ENCODE data around the gene CLTB.

GRCh38 chr5:176362233-176362490 is 54.2 kb downstream of the CLTB start:
- no peak for TF ChIP-seq CTCF (IDR thresholded peaks at IDR 0.05 in 2 of 3, conservative IDR thresholded peaks at IDR 0.05 in 1 of 3; ENCODE audit: borderline replicate concordance in 1 of 3, insufficient read depth in 1 of 3, low read depth in 2 of 3, low read length in 2 of 3)
- TF ChIP-seq ZFX (IDR thresholded peaks at IDR 0.05): no peak
- TF ChIP-seq POLR2AphosphoS5 (IDR thresholded peaks at IDR 0.05; ENCODE audit: low read depth, low read length): no peak
- no peak for TF ChIP-seq ZBTB33 (IDR thresholded peaks at IDR 0.05; ENCODE audit: extremely low read depth, insufficient replicate concordance, low read length)
- TF ChIP-seq MAX (IDR thresholded peaks at IDR 0.05): no peak
- TF ChIP-seq POLR2A (IDR thresholded peaks at IDR 0.05; ENCODE audit: borderline replicate concordance, extremely low read depth, insufficient read depth, insufficient read length): no peak
- TF ChIP-seq SP1 (IDR thresholded peaks at IDR 0.05; ENCODE audit: low read depth): no peak
- TF ChIP-seq EZH2 (IDR thresholded peaks at IDR 0.05): no peak
- TF ChIP-seq YY1 (IDR thresholded peaks at IDR 0.05; ENCODE audit: extremely low read depth, insufficient replicate concordance, low read depth, low read length): no peak
- no peak for TF ChIP-seq CEBPB (IDR thresholded peaks at IDR 0.05; ENCODE audit: low read depth)
- no peak for TF ChIP-seq RAD21 (IDR thresholded peaks at IDR 0.05; ENCODE audit: low read depth)
- no peak for TF ChIP-seq EZH2phosphoT487 (IDR thresholded peaks at IDR 0.05; ENCODE audit: borderline replicate concordance)
- no peak for TF ChIP-seq CBX3 (IDR thresholded peaks at IDR 0.05; ENCODE audit: low read depth)
